Activated CD4-positive, alpha-beta T cell treated with anti-CD3 and anti-CD28 coated beads, Interleukin-2, amount 10 ng/mL, durations not matched to agents 24 days and 14 days (primary cell): ENCODE data around the gene INSIG1. TPM values are rescaled to one million over a fixed set of nuclear protein-coding genes. Genes with fewer than 3 reads are reported as not detected.

ENCODE experiments used
- DNase-seq: peaks from one replicate; pipeline ENCODE4 v3.0.0; 2022
- H3K27ac Mint-ChIP-seq: one replicate; pipeline ENCODE4 v1.8.0; 2022; ENCODE audit warnings: mild to moderate bottlenecking, mixed read lengths
- H3K27me3 Mint-ChIP-seq: one replicate; pipeline ENCODE4 v1.8.0; 2022; ENCODE audit warnings: mixed read lengths
- H3K36me3 Mint-ChIP-seq: one replicate; pipeline ENCODE4 v1.8.0; 2022; ENCODE audit warnings: low read depth, mild to moderate bottlenecking, mixed read lengths
- H3K4me1 Mint-ChIP-seq: one replicate; pipeline ENCODE4 v1.8.0; 2021; ENCODE audit warnings: mixed read lengths
- H3K4me3 Mint-ChIP-seq: one replicate; pipeline ENCODE4 v1.8.0; 2022; ENCODE audit warnings: mild to moderate bottlenecking, moderate library complexity, mixed read lengths
- H3K9me3 Mint-ChIP-seq: one replicate; pipeline ENCODE4 v1.8.0; 2021; ENCODE audit warnings: mixed read lengths
- intact Hi-C: fragments of 100-400 bp; cut with micrococcal nuclease; formaldehyde crosslinking; loops from one replicate; pipeline ENCODE4 v1.15.1; 2023
- total RNA-seq: library from RNA; stranded (reverse); gene quantifications from 2 replicates; pipeline ENCODE4 v1.2.3, GENCODE V29; 2022

Gene INSIG1
- total RNA-seq, 1 donor from 2014 or later, result 114 TPM

GRCh38 chr7:155308330-155309020, 10.8 kb downstream of the INSIG1 start:
- H3K4me3 Mint-ChIP-seq, result no peak overlapping the region
- H3K27me3 Mint-ChIP-seq, result no peaks in the 10 kb centered on the region
- H3K9me3 Mint-ChIP-seq, result no peaks in the 10 kb centered on the region
- no peak for DNase-seq
- H3K4me1 Mint-ChIP-seq, result peaks cover 20% of the 10 kb centered on the region
- peaks cover 69% of the 10 kb centered on the region for H3K36me3 Mint-ChIP-seq
- H3K27ac Mint-ChIP-seq, result no peak overlapping the region
- intact Hi-C loops, result no loop called here

DNA sequence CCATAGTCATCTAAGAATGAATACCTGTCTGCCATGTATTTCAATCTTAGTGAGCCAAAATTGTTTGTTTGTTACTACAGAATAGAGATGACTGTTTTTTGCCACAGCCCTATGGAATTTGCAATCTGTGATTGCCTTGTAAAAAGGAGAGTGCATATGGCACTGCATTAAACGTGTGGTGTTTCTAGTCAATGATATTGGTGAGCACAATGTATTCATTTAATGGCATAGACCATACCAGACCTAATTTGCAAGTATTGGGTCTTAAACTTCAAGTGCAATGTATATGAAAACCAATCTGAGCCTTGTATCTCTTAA, 11.3 kb downstream of the INSIG1 start:
- Mint-ChIP-seq H3K9me3 (no peaks in the 10 kb centered on the region), H3K4me1 (peaks cover 17% of the 10 kb centered on the region), H3K36me3 (peaks cover 68% of the 10 kb centered on the region), H3K27me3 (no peaks in the 10 kb centered on the region), H3K4me3 (no peak overlapping the region), H3K27ac (no peak overlapping the region)
- intact Hi-C loops, result no loop called here
- DNase-seq, result no peak

DNA sequence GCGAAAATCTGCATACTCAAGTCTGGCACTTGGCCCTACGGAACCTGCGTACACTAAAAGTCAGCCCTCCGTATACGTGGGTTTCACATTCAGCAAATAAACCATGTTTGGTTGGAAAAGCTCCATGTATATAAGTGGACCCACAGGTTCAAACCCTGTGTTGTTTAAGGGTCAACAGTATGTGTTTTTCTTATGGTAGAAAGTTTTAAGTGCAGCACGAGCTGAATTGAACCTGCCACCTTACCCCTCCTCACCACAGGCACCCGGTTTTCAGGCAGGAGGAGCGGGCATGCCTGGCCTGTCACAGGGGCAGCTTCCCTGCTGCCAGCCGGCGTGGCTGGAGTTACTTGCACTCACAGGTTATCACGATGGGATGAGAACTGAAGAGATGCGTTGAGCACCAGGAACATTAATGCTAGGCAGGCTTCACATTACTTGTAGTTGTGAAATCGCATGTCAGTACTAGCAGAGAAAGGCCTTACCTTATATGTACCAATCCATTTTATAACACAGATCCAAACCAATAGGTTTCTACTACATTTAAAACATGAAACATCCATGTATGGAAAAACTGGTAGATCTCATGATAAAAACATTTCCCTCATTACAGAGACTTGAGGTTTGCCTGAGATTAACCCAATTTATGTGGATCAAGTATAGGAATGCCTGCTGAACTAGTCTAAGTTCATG, 12.9 kb downstream of the INSIG1 start:
- no peak for DNase-seq
- H3K36me3 Mint-ChIP-seq, result peaks cover 55% of the 10 kb centered on the region
- H3K4me3 Mint-ChIP-seq, result no peak overlapping the region
- H3K9me3 Mint-ChIP-seq, result no peaks in the 10 kb centered on the region
- peak overlapping the region; percentile 53 for H3K27ac Mint-ChIP-seq
- H3K27me3 Mint-ChIP-seq, result no peaks in the 10 kb centered on the region
- peaks cover 9% of the 10 kb centered on the region for H3K4me1 Mint-ChIP-seq
- intact Hi-C loops, result no loop called here

DNA sequence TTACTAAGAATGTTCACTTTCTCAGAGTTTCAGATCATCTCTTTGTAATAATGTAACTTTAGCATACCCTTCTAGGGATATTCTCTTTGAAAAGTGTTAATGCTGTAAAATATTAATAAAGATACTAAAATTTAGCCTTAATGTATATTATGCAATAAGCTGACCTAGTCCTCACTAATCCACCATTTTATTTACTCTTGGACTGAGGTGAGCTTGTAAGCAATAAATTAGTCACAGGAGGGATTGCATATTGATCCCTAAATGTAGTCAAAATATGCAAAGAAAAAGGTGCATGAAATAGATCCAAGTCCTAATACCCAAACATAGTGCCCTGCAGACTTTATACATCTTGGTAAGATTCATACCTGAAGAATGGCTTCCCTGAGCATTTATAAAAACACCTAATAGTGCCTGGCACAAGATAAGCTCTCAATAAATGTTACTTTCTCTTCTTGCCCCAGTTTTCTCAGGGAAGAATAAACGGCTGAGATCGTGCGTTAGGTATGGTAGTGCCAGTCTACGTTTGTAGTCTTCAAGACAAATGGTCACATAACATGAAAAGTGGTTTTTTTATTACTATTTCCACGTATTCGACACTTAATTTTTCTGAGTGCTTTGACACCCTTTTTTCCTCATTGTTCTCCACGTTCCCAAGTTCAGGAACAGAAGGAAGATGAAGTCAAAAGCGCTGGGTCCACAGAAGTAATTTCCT, 14.3 kb downstream of the INSIG1 start:
- H3K27ac Mint-ChIP-seq, result peak overlapping the region; percentile 71
- intact Hi-C loops, result no loop called here
- no peak overlapping the region for H3K4me3 Mint-ChIP-seq
- H3K9me3 Mint-ChIP-seq, result no peaks in the 10 kb centered on the region
- no peaks in the 10 kb centered on the region for H3K27me3 Mint-ChIP-seq
- peaks cover 46% of the 10 kb centered on the region for H3K36me3 Mint-ChIP-seq
- peaks cover 7% of the 10 kb centered on the region for H3K4me1 Mint-ChIP-seq
- DNase-seq, result no peak

DNA sequence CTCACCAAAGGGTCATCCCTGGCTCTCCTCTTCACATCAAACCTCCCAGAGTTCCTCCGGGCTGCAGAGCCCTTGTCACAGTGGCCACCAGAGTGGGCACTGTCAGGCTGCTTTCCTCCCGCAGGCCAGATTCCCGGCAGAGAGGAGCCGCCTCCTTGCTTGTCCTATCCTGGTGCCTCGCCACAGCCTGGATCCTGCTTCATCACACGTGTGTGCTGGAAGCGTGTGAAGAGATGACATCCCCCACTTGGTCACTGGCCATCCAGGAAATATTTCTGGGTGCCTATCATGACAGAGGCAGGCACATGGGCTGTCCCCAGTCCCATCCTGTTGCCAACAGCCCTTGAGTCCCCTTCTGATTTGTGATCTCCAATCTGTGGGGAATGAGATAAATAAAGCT, 15.0 kb downstream of the INSIG1 start:
- peaks cover 40% of the 10 kb centered on the region for H3K36me3 Mint-ChIP-seq
- no peaks in the 10 kb centered on the region for H3K9me3 Mint-ChIP-seq
- intact Hi-C loops, result no loop called here
- peaks cover 3% of the 10 kb centered on the region for H3K4me1 Mint-ChIP-seq
- peak overlapping the region; percentile 71 for H3K27ac Mint-ChIP-seq
- no peak for DNase-seq
- no peak overlapping the region for H3K4me3 Mint-ChIP-seq
- no peaks in the 10 kb centered on the region for H3K27me3 Mint-ChIP-seq

GRCh38 chr7:155313096-155313495, 15.4 kb downstream of the INSIG1 start:
- Mint-ChIP-seq H3K9me3 (no peaks in the 10 kb centered on the region), H3K4me1 (peaks cover 3% of the 10 kb centered on the region), H3K36me3 (peaks cover 36% of the 10 kb centered on the region), H3K4me3 (no peak overlapping the region), H3K27ac (no peak overlapping the region), H3K27me3 (no peaks in the 10 kb centered on the region)
- DNase-seq, result no peak
- intact Hi-C loops, result no loop called here

- Mint-ChIP-seq H3K27me3 (peaks cover 2% of the 10 kb centered on the region), H3K36me3 (peaks cover 14% of the 10 kb centered on the region), H3K4me3 (no peak overlapping the region), H3K27ac (no peak overlapping the region), H3K9me3 (no peaks in the 10 kb centered on the region), H3K4me1 (no peaks in the 10 kb centered on the region)
- intact Hi-C loops, result no loop called here
- DNase-seq, result no peak
Measured at GRCh38 chr7:155315977-155316376, 18.3 kb downstream of the INSIG1 start.

DNA sequence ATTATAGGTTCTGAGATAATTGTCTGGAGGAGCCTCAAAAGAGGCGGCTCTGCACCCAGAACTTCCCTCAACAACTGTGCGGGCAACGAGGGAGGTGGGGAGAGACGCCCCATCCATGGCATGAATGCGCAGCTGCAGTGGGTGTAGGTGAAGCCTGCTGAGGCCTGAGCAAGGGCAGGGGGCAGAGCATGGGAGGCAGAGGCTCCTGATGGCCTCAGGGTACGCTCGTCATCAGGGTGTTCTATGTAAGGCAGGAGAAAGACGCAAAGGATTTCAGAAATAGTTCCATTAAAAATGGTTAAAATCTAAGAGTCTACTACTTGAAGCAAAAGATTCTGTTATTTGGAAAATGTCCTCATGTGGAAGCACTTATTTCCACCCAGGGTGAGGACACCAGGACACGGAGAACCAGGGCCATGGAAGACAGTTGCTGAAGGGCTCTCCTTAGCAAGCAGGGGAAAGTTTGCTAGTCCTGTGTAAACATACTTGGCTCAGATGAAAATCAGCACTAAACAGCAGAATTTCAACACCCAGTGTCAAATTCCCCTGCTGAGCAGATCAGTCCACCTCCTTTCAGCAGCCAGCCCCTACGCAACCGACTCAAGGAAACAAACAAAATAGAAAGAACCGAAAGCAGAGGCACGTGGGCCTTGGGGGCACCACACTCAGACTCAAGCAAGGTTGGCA, 18.9 kb downstream of the INSIG1 start:
- no peaks in the 10 kb centered on the region for H3K4me1 Mint-ChIP-seq
- no peak for DNase-seq
- H3K4me3 Mint-ChIP-seq, result no peak overlapping the region
- no peak overlapping the region for H3K27ac Mint-ChIP-seq
- peaks cover 11% of the 10 kb centered on the region for H3K36me3 Mint-ChIP-seq
- peaks cover 2% of the 10 kb centered on the region for H3K27me3 Mint-ChIP-seq
- no peaks in the 10 kb centered on the region for H3K9me3 Mint-ChIP-seq
- intact Hi-C loops, result no loop called here

- H3K9me3 Mint-ChIP-seq, result no peaks in the 10 kb centered on the region
- no peak overlapping the region for H3K4me3 Mint-ChIP-seq
- peaks cover 8% of the 10 kb centered on the region for H3K36me3 Mint-ChIP-seq
- H3K27ac Mint-ChIP-seq, result no peak overlapping the region
- DNase-seq, result no peak
- no peaks in the 10 kb centered on the region for H3K4me1 Mint-ChIP-seq
- peaks cover 2% of the 10 kb centered on the region for H3K27me3 Mint-ChIP-seq
- intact Hi-C loops, result no loop called here
Measured at GRCh38 chr7:155317114-155317434, 19.4 kb downstream of the INSIG1 start.

GRCh38 chr7:155318245-155318644, 20.6 kb downstream of the INSIG1 start:
- intact Hi-C loops, result no loop called here
- no peak for DNase-seq
- Mint-ChIP-seq H3K4me1 (no peaks in the 10 kb centered on the region), H3K36me3 (peaks cover 2% of the 10 kb centered on the region), H3K9me3 (peaks cover 2% of the 10 kb centered on the region), H3K27me3 (peaks cover 2% of the 10 kb centered on the region), H3K27ac (no peak overlapping the region), H3K4me3 (no peak overlapping the region)

GRCh38 chr7:155322530-155322929, 24.9 kb downstream of the INSIG1 start:
- H3K4me1 Mint-ChIP-seq, result no peaks in the 10 kb centered on the region
- H3K36me3 Mint-ChIP-seq, result peaks cover 2% of the 10 kb centered on the region
- DNase-seq, result no peak
- H3K27me3 Mint-ChIP-seq, result peaks cover 11% of the 10 kb centered on the region
- H3K4me3 Mint-ChIP-seq, result no peak overlapping the region
- no peak overlapping the region for H3K27ac Mint-ChIP-seq
- intact Hi-C loops, result no loop called here
- H3K9me3 Mint-ChIP-seq, result peaks cover 17% of the 10 kb centered on the region

DNA sequence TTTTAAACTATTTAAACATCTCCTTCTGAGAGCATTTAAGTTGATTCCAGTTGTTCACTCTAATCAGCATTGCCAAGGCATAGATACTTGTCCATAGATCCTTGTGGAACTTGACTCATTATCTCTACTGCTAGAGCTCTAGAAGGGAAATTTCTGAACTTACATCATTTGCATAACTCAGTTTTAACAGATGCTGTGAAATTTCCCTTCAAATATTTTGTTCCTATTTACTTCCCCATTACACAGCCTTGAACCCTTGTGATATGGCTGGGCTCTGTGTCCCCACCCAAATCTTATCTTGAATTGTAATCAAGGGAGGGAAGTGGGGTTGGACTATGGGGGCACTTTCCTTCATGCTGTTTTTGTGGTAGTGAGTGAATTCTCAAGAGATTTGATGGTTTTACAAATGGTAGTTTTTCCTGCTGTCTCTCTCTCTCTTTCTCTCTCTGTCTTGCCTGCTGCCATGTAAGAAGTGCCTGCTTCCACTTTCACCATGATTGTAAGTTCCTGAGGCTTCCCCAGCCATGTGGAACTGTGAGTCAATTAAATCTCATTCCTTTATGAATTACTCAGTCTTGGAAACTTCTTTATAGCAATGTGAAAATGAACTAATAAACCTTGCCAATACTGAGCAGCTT, 25.4 kb downstream of the INSIG1 start:
- intact Hi-C loops, result no loop called here
- Mint-ChIP-seq H3K27me3 (peaks cover 11% of the 10 kb centered on the region), H3K4me1 (no peaks in the 10 kb centered on the region), H3K4me3 (no peak overlapping the region), H3K9me3 (peaks cover 17% of the 10 kb centered on the region), H3K36me3 (peaks cover 2% of the 10 kb centered on the region), H3K27ac (no peak overlapping the region)
- DNase-seq, result no peak

DNA sequence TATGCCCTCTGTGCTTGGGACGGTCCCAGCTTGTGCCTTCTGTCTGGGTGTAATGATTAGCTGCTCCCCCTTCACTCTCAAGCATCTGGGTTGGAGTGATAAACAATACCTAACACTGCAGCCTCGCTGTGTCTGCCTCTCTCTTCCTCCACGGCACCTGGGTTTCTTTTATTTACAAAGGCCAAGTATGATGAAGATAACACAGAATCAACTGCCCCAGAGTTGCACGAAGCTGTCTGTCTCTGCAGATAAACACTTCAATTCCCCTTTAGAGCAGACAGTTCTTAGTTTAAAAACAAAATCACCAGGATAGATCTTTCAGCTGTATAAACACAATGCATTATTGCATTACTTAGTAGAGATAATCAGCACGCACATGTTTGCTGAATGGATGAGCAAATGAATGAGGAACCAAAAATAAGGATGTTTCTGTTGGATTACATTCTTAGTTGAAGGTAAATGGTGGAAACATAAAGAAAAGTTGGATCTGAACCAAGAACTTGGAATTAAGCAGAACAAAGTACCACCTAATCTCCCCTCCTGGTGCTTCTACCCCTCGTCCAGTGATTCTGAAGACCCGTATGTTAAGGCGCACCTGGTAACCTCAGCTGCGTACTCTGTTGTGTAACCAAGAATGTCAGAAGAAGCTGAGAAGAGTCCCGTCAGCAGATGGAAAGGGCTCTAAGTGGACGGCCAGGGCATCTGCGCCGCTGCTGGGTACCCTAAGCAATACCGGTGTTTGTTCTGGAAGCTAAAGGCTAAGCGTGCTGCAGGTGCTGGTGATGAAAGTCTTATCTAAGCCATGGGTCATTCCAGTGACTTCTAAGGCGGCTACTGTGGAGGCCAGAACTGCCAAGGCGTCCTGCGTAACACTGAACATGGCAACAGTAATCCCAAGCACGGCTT, 26.6 kb downstream of the INSIG1 start:
- no peak overlapping the region for H3K27ac Mint-ChIP-seq
- H3K4me3 Mint-ChIP-seq, result no peak overlapping the region
- H3K9me3 Mint-ChIP-seq, result peaks cover 17% of the 10 kb centered on the region
- no peak for DNase-seq
- H3K4me1 Mint-ChIP-seq, result no peaks in the 10 kb centered on the region
- H3K36me3 Mint-ChIP-seq, result peaks cover 2% of the 10 kb centered on the region
- H3K27me3 Mint-ChIP-seq, result peaks cover 11% of the 10 kb centered on the region
- intact Hi-C loops, result no loop called here
